Measurements from ENCODE around the gene ARSJ.
"Not testable (repeated sequence)": the region's sequence is repeated elsewhere in the genome, so short reads cannot be mapped to it uniquely, and the experiment has no call there.

The ARSJ gene

GRCh38 chr4:113947484-113947883 lies 32.0 kb downstream of the ARSJ start:
- CTCF ChIA-PET, result interaction anchor here (0.5 kb wide), 1 partner anchor 437 kb away, joined by 3 read pairs; no protein-coding TSS in a partner anchor
- DNase-seq (ENCODE audit: low spot score), result no peak

DNA sequence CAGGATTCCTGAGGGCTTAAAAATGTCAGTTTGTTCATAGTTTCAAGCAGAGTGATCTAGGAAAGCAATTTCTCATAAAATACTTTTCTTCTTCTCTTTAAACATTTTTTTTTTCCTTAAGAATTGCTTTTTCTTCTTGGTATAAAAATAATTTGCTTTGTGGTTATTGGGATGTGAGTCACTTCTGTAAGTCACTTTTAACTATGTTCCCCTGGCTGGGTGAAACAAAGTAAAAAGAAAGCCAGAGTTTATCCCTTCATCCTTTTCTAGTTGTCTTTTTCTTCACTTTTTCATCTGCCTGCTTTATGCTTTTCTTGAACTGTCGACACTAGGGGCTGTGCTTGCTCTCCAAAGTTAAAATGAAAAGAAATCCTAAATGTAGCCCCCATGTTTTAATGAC lies 33.5 kb downstream of the ARSJ start:
- ChIA-PET CTCF (interaction anchor here (0.6 kb wide), 1 partner anchor 471 kb away, joined by 9 read pairs; no protein-coding TSS in a partner anchor), POLR2A (ENCODE audit: low non-redundant PET) (no interaction called here)
- no peak for TF ChIP-seq CTCF (conservative IDR thresholded peaks at IDR 0.05; ENCODE audit: low read depth)
- no peak for DNase-seq (ENCODE audit: low spot score)
- H3K27ac ChIP-seq, result no peak overlapping the region

More at GRCh38 chr4:113947484-113947883, 32.0 kb downstream of the ARSJ start:
- H3K27ac ChIP-seq, result no peak overlapping the region
- no peak for TF ChIP-seq CTCF (conservative IDR thresholded peaks at IDR 0.05; ENCODE audit: low read depth)
- POLR2A ChIA-PET (ENCODE audit: low non-redundant PET), result no interaction called here

- CTCF ChIA-PET, result interaction anchor here (1.1 kb wide), 1 partner anchor 9 kb away, joined by 3 read pairs; no protein-coding TSS in a partner anchor
- TF ChIP-seq CTCF (conservative IDR thresholded peaks at IDR 0.05; ENCODE audit: low read depth), result no peak
- no peak for DNase-seq (ENCODE audit: low spot score)
- POLR2A ChIA-PET (ENCODE audit: low non-redundant PET), result no interaction called here
- H3K27ac ChIP-seq, result no peak overlapping the region
These were observed 35.6 kb downstream of the ARSJ start for GRCh38 chr4:113943863-113944262.

DNA sequence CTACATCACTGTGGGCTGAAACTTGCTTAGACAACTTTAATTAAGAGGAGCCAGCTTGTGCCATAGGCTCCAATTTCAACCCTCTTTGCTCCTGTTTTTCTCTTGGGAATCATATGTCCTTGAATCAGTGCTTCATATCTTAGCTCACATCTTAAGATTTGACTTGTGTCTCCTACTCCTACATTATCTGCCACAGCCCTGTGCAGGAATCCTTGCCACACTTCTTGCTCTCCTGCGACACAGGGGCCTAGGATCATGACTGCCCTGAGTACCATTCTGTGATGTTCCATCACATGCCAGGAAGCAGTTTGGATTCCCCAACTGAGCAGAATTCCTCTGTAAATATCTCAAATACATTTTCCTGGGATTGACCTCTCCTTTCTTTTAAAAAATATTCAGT lies 36.4 kb downstream of the ARSJ start:
- ChIA-PET CTCF (interaction anchor here (0.7 to 1.1 kb wide), 2 partner anchors 10 to 83 kb away, joined by 3 read pairs; no protein-coding TSS in a partner anchor), POLR2A (ENCODE audit: low non-redundant PET) (no interaction called here)
- no peak for DNase-seq (ENCODE audit: low spot score)
- no peak for TF ChIP-seq CTCF (conservative IDR thresholded peaks at IDR 0.05; ENCODE audit: low read depth)
- no peak overlapping the region for H3K27ac ChIP-seq

DNA sequence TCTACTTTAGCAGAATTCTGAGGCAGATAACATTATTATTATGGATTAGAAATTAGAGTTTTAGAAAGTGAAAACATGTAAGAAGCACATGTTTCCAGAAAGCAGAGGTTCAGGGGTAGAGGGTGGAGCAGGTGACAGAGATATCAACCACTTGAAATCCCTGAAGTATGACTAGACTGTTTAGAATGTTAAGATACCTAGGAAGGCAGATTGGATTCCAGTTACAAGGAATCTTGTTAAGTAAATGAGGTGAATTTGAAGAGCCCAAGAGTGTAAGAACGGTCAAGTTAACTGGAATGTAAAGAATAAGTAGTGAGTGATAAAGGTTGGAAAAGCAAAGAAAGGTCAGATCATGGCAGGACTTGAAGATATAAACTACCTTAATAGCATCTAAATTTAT lies 37.6 kb downstream of the ARSJ start:
- no peak for TF ChIP-seq CTCF (conservative IDR thresholded peaks at IDR 0.05; ENCODE audit: low read depth)
- ChIA-PET POLR2A (ENCODE audit: low non-redundant PET) (no interaction called here), CTCF (no interaction called here)
- DNase-seq (ENCODE audit: low spot score), result no peak
- H3K27ac ChIP-seq, result no peak overlapping the region

- POLR2A ChIA-PET (ENCODE audit: low non-redundant PET), result interaction anchor here (0.5 kb wide), 1 partner anchor 8 kb away, joined by 3 read pairs; no protein-coding TSS in a partner anchor
- H3K27ac ChIP-seq; CTCF ChIA-PET; DNase-seq (ENCODE audit: low spot score): not testable (repeated sequence)
These were observed 39.3 kb downstream of the ARSJ start for GRCh38 chr4:113940103-113940502.

DNA sequence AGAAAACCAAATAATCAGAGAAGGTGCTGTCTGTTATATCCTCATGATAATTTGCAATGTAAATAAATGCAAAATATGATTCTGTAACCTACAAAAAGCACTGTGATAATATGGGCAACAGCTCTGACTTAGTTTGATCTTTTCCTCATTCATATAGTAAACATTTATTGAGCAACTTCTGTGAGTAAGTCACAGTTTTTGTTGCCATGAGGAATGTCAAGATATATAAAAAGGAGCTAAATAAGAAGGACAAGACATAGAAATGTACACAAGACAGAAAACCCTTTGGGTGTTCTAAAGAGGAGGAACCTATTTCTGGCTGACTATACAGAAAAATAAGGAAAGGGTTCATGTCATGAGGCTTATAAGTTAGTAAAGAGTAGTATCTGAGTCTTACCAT lies 44.3 kb downstream of the ARSJ start:
- no peak for DNase-seq (ENCODE audit: low spot score)
- no peak overlapping the region for H3K27ac ChIP-seq
- CTCF ChIA-PET, result no interaction called here
- no peak for TF ChIP-seq CTCF (conservative IDR thresholded peaks at IDR 0.05; ENCODE audit: low read depth)
- POLR2A ChIA-PET (ENCODE audit: low non-redundant PET), result no interaction called here

- CTCF ChIA-PET, result interaction anchor here (0.6 kb wide), 1 partner anchor 521 kb away, joined by 3 read pairs; no protein-coding TSS in a partner anchor
- POLR2A ChIA-PET (ENCODE audit: low non-redundant PET); H3K27ac ChIP-seq; DNase-seq (ENCODE audit: low spot score): not testable (repeated sequence)
These were observed 54.7 kb downstream of the ARSJ start for GRCh38 chr4:113924706-113925105.
